Measurements from ENCODE around the gene RGS10. TPM values are rescaled to one million over a fixed set of nuclear protein-coding genes. Genes with fewer than 3 reads are reported as not detected.

The RGS10 gene
- total and polyA plus RNA-seq, 9 of the 15 experiments (the other 6 are each of a cell fraction or from before 2014, with no cell fraction given) = 31.9 to 123 (median 62.1) TPM

DNA sequence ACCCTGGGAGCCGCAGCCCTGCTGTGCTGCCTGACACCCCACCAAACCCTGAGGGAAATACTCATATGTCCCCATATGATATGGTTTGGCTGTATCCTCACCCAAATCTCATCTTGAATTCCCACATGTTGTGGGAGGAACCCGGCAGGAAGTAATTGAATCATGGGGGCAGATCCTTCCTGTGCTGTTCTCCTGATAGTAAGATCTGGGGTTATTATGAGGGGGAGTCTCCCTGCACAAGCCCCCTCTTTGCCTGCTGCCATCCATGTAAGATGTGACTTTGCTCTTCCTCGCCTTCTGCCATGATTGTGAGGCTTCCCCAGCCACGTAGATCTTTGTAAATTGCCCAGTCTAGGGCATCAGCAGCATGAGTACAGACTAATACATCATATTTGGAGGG is 68.7 kb downstream of the RGS10 start:
- POLR2A ChIA-PET = no interaction called here
- Histone ChIP-seq H3K27ac (ENCODE audit: extremely low read depth, low read depth, low read length) (no peak overlapping the region), H3K9me3 (replicated peaks; ENCODE audit: control insufficient read depth, insufficient read depth, low read depth, low read length) (peaks cover 3% of the 10 kb centered on the region), H3K9ac (ENCODE audit: insufficient read depth in 1 of 2, low read depth in 2 of 2, low read length in 2 of 2) (no peak overlapping the region), H3K36me3 (ENCODE audit: control insufficient read depth, insufficient read depth, low read length) (no peaks in the 10 kb centered on the region), H3K4me3 (no peak overlapping the region), H3K9me1 (ENCODE audit: control insufficient read depth, insufficient read depth, low read length) (no peaks in the 10 kb centered on the region), H2AFZ (ENCODE audit: low read depth, low read length) (no peak overlapping the region), H3K4me1 (replicated peaks in 1 of 2; ENCODE audit: control insufficient read depth in 2 of 2, insufficient read depth in 2 of 2, low read length in 2 of 2) (no peaks in the 10 kb centered on the region), H3K79me2 (ENCODE audit: control insufficient read depth, insufficient read depth, low read length) (no peaks in the 10 kb centered on the region), H4K20me1 (replicated peaks; ENCODE audit: control insufficient read depth, insufficient read depth, low read length) (no peaks in the 10 kb centered on the region), H3K27me3 (ENCODE audit: control insufficient read depth in 2 of 2, insufficient read depth in 2 of 2, low read length in 2 of 2) (peaks cover 2 to 25% of the 10 kb centered on the region in 2 experiments; a peak in 3 of 5 replicates), H3K4me2 (ENCODE audit: insufficient read depth, low read length) (no peak overlapping the region)
- DNase-seq (ENCODE audit: extremely low read depth in 1 of 4, low spot score in 3 of 4) (no peak), FAIRE-seq (no peak), ATAC-seq (no peak)
- in situ Hi-C loops (cut with MboI) (no loop called here), intact Hi-C loops (cut with micrococcal nuclease) (no loop called here)
- CTCF ChIA-PET (ENCODE audit: low intra/inter-chr PET ratio) = no interaction called here
- no TSS peak for BruUV-seq (replicated peaks)
- WGBS (ENCODE audit: insufficient coverage, low coverage, missing lambda C conversion rate) = 0% methylated on average over 3 of the region's 4 CpGs
- TF ChIP-seq, protein P1, sequence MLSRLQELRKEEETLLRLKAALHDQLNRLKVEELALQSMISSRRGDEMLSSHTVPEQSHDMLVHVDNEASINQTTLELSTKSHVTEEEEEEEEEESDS (CRISPR knock-in tag; IDR thresholded peaks at IDR 0.05) = no peak
- TF ChIP-seq ZNF253 (CRISPR knock-in tag; conservative IDR thresholded peaks at IDR 0.05) (no peak), ZNF551 (CRISPR knock-in tag; IDR thresholded peaks at IDR 0.05) (no peak), TRIM24 (IDR thresholded peaks at IDR 0.05) (peak in 1 of 2 experiments; percentile 53; a peak in 1 of 4 replicates), TEAD4 (IDR thresholded peaks at IDR 0.05; ENCODE audit: low read length) (peak; percentile 44; the same call in 1 of the 2 replicates), TEAD4 (CRISPR knock-in tag; IDR thresholded peaks at IDR 0.05; ENCODE audit: borderline replicate concordance) (no peak), TAL1 (IDR thresholded peaks at IDR 0.05) (0 out of 2 replicates have a peak, but pooled peaks have one; percentile 8), MIER1 (IDR thresholded peaks at IDR 0.05; ENCODE audit: low read depth) (no peak), TCF3 (CRISPR knock-in tag; IDR thresholded peaks at IDR 0.05) (0 out of 2 replicates have a peak, but pooled peaks have one; percentile 12), GABPA (tag; conservative IDR thresholded peaks at IDR 0.05; ENCODE audit: low read depth) (no peak), ZNF766 (CRISPR knock-in tag; conservative IDR thresholded peaks at IDR 0.05) (no peak), PPARD (CRISPR knock-in tag; IDR thresholded peaks at IDR 0.05) (no peak), JUNB (CRISPR knock-in tag; conservative IDR thresholded peaks at IDR 0.05) (no peak), NFATC3 (IDR thresholded peaks at IDR 0.05) (no peak), EP400 (IDR thresholded peaks at IDR 0.05) (no peak), NR3C1 (CRISPR knock-in tag; IDR thresholded peaks at IDR 0.05) (no peak), TFAM (CRISPR knock-in tag; conservative IDR thresholded peaks at IDR 0.05) (no peak), ZBTB7A (IDR thresholded peaks at IDR 0.05; ENCODE audit: borderline replicate concordance, control insufficient read depth, low read depth, low read length) (peak; percentile 34; the same call in 1 of the 2 replicates), CBFA2T3 (IDR thresholded peaks at IDR 0.05) (peak; percentile 61), MEIS2 (IDR thresholded peaks at IDR 0.05; ENCODE audit: partially characterized antibody) (no peak), ZNF668 (CRISPR knock-in tag; IDR thresholded peaks at IDR 0.05) (no peak), FOXP1 (CRISPR knock-in tag; IDR thresholded peaks at IDR 0.05) (no peak), HNRNPUL1 (IDR thresholded peaks at IDR 0.05; ENCODE audit: low read length) (no peak), CBFA2T2 (conservative IDR thresholded peaks at IDR 0.05) (peak; percentile 25; the same call in 1 of the 2 replicates)
- TF ChIP-seq, protein P2, sequence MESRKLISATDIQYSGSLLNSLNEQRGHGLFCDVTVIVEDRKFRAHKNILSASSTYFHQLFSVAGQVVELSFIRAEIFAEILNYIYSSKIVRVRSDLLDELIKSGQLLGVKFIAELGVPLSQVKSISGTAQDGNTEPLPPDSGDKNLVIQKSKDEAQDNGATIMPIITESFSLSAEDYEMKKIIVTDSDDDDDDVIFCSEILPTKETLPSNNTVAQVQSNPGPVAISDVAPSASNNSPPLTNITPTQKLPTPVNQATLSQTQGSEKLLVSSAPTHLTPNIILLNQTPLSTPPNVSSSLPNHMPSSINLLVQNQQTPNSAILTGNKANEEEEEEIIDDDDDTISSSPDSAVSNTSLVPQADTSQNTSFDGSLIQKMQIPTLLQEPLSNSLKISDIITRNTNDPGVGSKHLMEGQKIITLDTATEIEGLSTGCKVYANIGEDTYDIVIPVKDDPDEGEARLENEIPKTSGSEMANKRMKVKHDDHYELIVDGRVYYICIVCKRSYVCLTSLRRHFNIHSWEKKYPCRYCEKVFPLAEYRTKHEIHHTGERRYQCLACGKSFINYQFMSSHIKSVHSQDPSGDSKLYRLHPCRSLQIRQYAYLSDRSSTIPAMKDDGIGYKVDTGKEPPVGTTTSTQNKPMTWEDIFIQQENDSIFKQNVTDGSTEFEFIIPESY (CRISPR knock-in tag; IDR thresholded peaks at IDR 0.05) = no peak
- TF ChIP-seq, protein P3, sequence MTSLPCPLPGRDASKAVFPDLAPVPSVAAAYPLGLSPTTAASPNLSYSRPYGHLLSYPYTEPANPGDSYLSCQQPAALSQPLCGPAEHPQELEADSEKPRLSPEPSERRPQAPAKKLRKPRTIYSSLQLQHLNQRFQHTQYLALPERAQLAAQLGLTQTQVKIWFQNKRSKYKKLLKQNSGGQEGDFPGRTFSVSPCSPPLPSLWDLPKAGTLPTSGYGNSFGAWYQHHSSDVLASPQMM (CRISPR knock-in tag; IDR thresholded peaks at IDR 0.05) = no peak
